CD4-positive, alpha-beta T cell treated with Interleukin-12 subunit alpha and Interleukin-12 subunit beta, for 1 hour (primary cell): ENCODE data around the gene DIP2A.
"Not testable (repeated sequence)": the region's sequence is repeated elsewhere in the genome, so short reads cannot be mapped to it uniquely, and the experiment has no call there.

Source experiments
- DNase-seq: peaks from one replicate; pipeline ENCODE4 v3.0.0-alpha.2; 2020

The DIP2A gene

GRCh38 chr21:46454142-46454541 is 4.5 kb upstream of the DIP2A start:
- no peak for DNase-seq

- no peak for DNase-seq
These were observed 3.9 kb upstream of the DIP2A start for GRCh38 chr21:46454634-46455390.

GRCh38 chr21:46455575-46456385 is 2.9 kb upstream of the DIP2A start:
- DNase-seq = no peak

GRCh38 chr21:46456750-46457149 is 1.9 kb upstream of the DIP2A start:
- no peak for DNase-seq

- no peak for DNase-seq
These were observed 833 bp upstream of the DIP2A start for GRCh38 chr21:46457801-46458314.

- DNase-seq = no peak
These were observed 299 bp downstream of the DIP2A start for GRCh38 chr21:46459024-46459355.

GRCh38 chr21:46459356-46460112 is 843 bp downstream of the DIP2A start:
- peak; percentile 1 for DNase-seq

GRCh38 chr21:46461909-46462308 is 3.2 kb downstream of the DIP2A start:
- DNase-seq = no peak

GRCh38 chr21:46465153-46465552 is 6.5 kb downstream of the DIP2A start:
- DNase-seq = not testable (repeated sequence)

GRCh38 chr21:46465651-46466050 is 7.0 kb downstream of the DIP2A start:
- no peak for DNase-seq

- no peak for DNase-seq
These were observed 9.6 kb downstream of the DIP2A start for GRCh38 chr21:46468108-46468774.

GRCh38 chr21:46469275-46469674 is 10.6 kb downstream of the DIP2A start:
- no peak for DNase-seq

- DNase-seq = no peak
These were observed 12.8 kb downstream of the DIP2A start for GRCh38 chr21:46471514-46471913.

GRCh38 chr21:46472246-46472645 is 13.6 kb downstream of the DIP2A start:
- no peak for DNase-seq

- DNase-seq = no peak
These were observed 15.7 kb downstream of the DIP2A start for GRCh38 chr21:46474382-46474781.

GRCh38 chr21:46475296-46475695 is 16.6 kb downstream of the DIP2A start:
- DNase-seq = no peak

- no peak for DNase-seq
These were observed 19.1 kb downstream of the DIP2A start for GRCh38 chr21:46477765-46478164.

- DNase-seq = no peak
These were observed 20.2 kb downstream of the DIP2A start for GRCh38 chr21:46478910-46479309.

- no peak for DNase-seq
These were observed 21.8 kb downstream of the DIP2A start for GRCh38 chr21:46480466-46480865.

- no peak for DNase-seq
These were observed 23.6 kb downstream of the DIP2A start for GRCh38 chr21:46482225-46482845.

- no peak for DNase-seq
These were observed 24.1 kb downstream of the DIP2A start for GRCh38 chr21:46482846-46483231.
